Brain pericyte (primary cell): ENCODE measurements around the gene CHRDL2.

Experiments used
- DNase-seq: peaks from one replicate; pipeline ENCODE4 v3.0.0-alpha.2; 2012; ENCODE audit warnings: low read depth, low spot score

CHRDL2 gene

GRCh38 chr11:74748211-74749126 is 17.2 kb upstream of the CHRDL2 start, which contains the start of gene RNF169:
TSS of gene RNF169 (plus strand) at chr11:74748849. CDS start at chr11:74748881, 32 bp downstream.
- DNase-seq, result peak; percentile 81

- DNase-seq, result no peak
Observed at GRCh38 chr11:74746868-74747267, 15.6 kb upstream of the CHRDL2 start.

- DNase-seq, result no peak
Observed at GRCh38 chr11:74744277-74744676, 13.1 kb upstream of the CHRDL2 start.

- DNase-seq, result no peak
Observed at GRCh38 chr11:74743640-74744039, 12.4 kb upstream of the CHRDL2 start.

GRCh38 chr11:74742070-74742469 is 10.8 kb upstream of the CHRDL2 start:
- DNase-seq, result no peak

GRCh38 chr11:74739546-74740270 is 8.5 kb upstream of the CHRDL2 start:
- DNase-seq, result no peak

- DNase-seq, result no peak
Observed at GRCh38 chr11:74736031-74736430, 4.8 kb upstream of the CHRDL2 start.

- no peak for DNase-seq
Observed at GRCh38 chr11:74735365-74735928, 4.2 kb upstream of the CHRDL2 start.

GRCh38 chr11:74734559-74734925 is 3.3 kb upstream of the CHRDL2 start:
- DNase-seq, result no peak

- no peak for DNase-seq
Observed at GRCh38 chr11:74730571-74731260, 510 bp downstream of the CHRDL2 start.

- DNase-seq, result no peak
Observed at GRCh38 chr11:74729397-74729796, 1.8 kb downstream of the CHRDL2 start.

- DNase-seq, result peak; percentile 25
Observed at GRCh38 chr11:74726547-74727182, 4.6 kb downstream of the CHRDL2 start.

GRCh38 chr11:74725701-74726100 is 5.5 kb downstream of the CHRDL2 start:
- DNase-seq, result no peak

- no peak for DNase-seq
Observed at GRCh38 chr11:74723511-74723910, 7.7 kb downstream of the CHRDL2 start.

- no peak for DNase-seq
Observed at GRCh38 chr11:74721479-74721835, 9.8 kb downstream of the CHRDL2 start.

- no peak for DNase-seq
Observed at GRCh38 chr11:74720596-74721478, 10.4 kb downstream of the CHRDL2 start.

- DNase-seq, result no peak
Observed at GRCh38 chr11:74719011-74719410, 12.2 kb downstream of the CHRDL2 start.

- DNase-seq, result no peak
Observed at GRCh38 chr11:74717221-74717969, 13.8 kb downstream of the CHRDL2 start.

- no peak for DNase-seq
Observed at GRCh38 chr11:74714904-74715303, 16.3 kb downstream of the CHRDL2 start.

- DNase-seq, result no peak
Observed at GRCh38 chr11:74713686-74714085, 17.5 kb downstream of the CHRDL2 start.
